Stimulated activated CD4-positive, alpha-beta T cell treated with anti-CD3 and anti-CD28 coated beads, Interleukin-4, amount 100 ng/mL, for 4 hours (primary cell): ENCODE measurements around the gene NR2F6.
A peak's percentile ranks its signal among the peaks of the same experiment; 100 is the strongest.
"Not testable (repeated sequence)": the region's sequence is repeated elsewhere in the genome, so short reads cannot be mapped to it uniquely, and the experiment has no call there.

Experiments used
- DNase-seq, 2 experiments: peaks; one replicate each; pipeline ENCODE4 v3.0.0-alpha.2; 2020

Gene NR2F6

DNA sequence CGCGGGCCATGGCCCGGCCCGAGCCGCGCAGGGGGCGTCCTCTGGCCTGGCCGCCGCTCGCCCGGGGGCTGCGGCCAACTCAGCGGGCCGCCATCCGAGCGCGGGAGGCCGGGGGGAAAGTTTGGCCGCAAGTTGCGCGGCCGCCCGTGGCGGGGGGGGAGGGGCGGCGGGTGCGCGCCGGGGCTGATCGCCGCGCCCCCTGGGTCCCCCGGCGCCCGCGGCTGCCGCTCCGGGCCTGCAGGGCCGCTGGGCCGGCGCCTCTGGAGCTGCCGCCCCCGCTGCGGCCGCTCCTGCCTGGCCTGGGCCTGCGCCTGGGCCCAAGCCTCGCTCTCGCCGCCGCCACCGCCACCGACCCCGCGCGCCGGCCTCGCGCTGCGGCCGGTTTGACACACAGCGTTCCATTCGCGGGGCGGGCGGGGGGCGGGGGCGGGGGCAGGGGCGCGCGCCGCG, at the start of gene NR2F6:
Gene NR2F6, minus strand, starts transcription at position 385 of the 450 bp plus-strand sequence. CDS start 699 bp downstream, outside the sequence.
- no peak for DNase-seq

DNA sequence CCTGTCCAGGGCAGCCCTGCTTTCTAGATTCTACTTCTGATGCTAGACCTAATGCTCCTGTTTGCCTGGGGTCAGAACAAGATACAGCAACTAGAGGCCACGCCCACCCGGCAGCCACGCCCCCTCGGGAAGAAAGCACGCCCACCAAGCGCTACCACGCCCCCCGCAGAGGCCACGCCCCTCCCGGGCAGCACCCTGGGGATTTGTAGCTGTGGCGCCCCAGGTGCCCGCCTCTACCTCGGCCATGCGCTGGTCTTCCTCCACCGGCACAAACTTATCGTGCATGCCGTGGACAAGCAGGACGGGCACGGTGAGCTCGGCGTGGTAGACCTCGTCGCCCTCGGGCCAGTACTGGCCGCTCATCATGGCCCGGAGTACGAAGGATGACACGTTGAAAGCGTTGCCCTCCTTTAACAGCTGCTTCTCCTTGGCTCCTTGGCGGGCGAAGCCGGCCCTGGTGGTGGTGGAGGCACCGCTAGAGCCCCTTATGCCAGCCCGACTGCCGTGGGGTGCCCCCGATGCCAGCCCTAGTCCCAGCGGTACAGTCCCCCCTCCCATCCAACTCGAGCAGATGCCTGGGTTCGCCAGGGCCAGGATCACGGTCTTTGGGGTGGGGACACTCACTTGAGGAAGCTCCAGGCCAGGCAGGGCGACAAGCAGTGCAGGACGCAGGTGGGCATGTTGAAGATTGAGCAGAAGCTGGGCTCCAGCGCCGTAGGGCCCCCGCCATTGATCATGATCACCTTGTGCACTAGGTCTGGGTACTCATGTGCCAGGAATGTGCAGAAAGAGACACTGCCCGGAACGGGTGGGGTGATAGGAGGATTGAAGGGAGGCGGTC, 48.6 kb upstream of the NR2F6 start:
- peak; percentile 21 to 44 for DNase-seq

DNA sequence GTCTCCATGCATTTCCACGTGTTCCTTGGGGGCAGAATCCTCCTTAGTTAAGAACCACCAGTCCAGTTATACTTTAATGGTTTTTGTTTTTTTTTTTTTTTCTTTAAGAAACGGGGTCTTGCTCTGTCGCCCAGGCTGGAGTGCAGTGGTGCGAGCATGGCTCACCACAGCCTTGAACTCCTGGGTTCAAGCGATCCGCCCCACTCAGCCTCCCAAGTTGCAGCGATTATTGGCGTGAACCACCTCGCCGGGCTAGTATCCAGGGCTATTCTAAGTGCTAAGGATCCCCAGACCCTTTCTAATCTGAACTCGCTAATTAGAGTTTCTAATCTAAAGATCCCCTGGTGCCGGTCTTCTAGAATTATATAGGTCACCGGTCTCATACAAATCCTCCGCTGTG, 47.9 kb upstream of the NR2F6 start:
- DNase-seq = no peak

DNA sequence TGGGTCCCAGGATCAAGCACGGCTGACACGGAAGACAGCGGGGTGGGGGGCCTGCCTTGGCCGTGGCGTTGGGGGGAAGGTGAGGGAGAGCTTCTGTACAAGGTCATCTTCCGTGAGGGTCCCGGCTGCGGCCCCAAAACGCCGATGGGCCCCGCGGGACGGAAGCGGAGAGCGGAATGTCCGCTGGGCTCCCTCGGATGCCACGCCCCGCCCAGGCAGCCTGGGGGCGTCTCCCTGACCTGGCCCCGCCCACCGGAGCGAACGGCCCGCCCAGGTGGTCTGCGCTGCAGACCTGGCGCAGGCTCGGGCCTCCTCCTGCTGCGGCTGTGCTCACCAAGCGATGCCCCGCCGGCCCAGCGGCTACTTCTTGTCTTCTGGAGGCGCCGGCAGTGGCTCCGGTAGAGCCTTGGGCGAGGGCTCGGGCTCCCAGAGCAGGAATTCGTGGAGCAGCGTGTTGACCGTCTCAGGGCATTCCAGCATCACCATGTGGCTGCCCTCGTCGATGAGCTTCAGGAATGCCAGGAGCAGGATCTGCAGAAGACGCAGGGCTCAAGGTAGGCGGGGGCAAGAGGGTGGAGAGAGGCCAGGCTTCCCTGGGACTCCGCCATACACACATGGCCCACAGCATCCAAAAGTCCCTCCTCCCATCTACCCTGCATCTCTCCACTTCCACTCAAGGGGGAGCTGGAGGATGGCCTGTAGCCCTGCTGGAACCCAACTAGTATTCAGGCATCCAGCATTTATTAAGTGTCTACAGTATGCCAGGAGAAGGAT, 46.8 kb upstream of the NR2F6 start:
- peak; percentile 75 to 82 for DNase-seq

DNA sequence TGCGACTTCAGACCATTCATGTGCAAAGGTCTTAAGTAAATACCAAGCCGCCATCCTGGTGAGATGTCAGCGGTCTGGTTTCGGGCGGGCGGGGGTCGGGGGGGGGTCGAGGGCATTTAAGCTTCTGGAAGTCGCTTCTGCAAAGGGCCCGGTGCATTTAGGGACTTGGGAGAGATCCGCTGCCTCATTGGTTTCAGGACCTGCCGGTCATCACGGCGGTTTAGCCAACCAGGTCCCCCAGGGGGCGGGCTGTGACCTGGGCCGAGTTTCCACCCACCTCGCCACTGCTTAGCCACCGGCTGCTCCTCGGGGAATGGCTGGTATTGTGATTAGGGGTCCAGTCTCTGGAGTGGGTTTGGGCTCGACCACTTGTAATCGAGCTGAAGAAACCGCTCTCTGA, 43.8 kb upstream of the NR2F6 start:
- DNase-seq = peak in 1 of 2 experiments; percentile 44

DNA sequence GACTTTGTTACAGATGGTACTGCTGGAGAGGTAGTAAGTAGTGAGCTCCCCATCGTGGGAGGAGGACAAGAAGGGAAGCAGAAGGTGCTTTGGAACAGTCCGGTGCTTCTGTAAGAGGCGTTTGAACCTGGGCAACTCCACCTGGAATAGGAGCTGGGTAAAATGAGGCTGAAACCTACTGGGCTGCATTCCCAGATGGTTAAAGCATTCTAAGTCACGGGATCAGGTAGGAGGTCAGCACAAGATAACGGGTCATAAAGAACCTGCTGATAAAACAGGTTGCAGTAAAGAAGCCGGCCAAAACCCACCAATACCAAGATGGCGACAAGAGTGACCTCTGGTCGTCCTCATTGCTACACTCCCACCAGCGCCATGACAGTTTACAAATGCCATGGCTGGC, 41.0 kb upstream of the NR2F6 start:
- no peak for DNase-seq

DNA sequence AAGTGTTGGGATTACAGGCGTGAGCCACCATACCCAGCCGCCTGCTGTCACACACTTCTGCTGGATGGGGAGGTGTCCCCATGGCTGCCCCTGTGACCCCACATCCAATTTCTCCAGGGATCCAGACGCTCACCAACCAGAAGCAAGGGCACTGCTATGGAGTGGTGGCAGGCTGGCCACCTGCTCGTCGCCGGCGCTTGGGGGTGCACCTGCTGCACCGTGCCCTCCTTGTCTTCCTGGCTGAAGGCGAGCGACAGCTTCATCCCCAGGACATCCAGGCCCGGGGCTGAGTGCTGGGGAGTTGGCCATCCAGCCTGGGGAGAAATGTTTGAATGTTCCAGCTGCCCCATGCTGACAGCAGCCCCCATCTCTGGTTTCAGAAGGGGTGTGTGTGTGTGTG, 40.5 kb upstream of the NR2F6 start:
- no peak for DNase-seq

DNA sequence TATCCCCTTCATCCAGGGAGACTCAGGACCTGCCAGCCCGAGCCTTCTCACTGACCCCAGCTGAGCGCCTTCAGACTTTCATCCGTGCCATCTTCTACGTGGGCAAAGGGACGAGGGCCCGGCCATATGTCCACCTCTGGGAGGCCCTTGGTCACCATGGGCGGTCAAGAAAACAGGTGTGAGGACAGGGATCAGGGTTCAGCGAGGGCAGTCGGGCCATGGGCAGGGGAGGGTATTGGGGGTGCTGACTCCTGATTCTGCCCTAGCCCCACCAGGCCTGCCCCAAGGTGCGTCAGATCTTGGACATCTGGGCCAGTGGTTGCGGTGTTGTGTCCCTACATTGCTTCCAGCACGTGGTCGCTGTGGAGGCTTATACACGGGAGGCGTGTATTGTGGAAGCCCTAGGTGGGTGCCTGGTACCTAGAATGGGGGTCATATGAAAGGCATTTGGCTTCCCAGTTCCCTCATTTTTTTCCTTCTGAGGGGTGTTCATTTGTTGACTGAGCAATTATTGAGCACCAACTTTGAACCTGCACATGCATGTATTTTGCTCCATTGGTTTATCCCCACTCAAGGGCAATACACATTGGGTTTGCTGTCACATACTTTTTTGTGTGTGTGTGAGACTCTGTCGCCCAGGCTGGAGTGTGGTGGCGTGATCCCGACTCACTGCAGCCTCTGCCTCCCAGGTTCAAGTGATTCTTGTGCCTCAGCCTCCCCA, 39.9 kb upstream of the NR2F6 start:
- no peak for DNase-seq

DNA sequence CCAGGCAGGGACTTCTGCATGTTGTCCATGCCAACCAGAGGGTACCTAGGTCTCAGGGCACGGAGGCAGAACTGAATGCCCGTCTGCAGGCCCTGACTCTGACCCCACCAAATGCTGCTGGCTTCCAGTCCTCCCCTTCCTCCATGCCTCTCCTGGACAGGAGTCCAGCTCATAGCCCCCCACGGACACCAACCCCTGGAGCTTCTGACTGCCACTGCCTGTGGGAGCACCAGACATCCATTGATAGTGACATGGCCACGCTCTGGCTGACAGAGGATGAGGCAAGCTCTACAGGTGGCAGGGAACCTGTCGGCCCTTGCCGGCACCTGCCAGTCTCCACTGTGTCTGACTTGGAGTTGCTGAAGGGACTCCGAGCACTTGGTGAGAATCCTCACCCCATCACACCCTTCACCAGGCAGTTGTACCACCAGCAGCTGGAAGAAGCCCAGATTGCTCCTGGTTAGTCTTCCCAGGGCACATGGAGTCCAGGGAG, 37.8 kb upstream of the NR2F6 start:
- no peak for DNase-seq

DNA sequence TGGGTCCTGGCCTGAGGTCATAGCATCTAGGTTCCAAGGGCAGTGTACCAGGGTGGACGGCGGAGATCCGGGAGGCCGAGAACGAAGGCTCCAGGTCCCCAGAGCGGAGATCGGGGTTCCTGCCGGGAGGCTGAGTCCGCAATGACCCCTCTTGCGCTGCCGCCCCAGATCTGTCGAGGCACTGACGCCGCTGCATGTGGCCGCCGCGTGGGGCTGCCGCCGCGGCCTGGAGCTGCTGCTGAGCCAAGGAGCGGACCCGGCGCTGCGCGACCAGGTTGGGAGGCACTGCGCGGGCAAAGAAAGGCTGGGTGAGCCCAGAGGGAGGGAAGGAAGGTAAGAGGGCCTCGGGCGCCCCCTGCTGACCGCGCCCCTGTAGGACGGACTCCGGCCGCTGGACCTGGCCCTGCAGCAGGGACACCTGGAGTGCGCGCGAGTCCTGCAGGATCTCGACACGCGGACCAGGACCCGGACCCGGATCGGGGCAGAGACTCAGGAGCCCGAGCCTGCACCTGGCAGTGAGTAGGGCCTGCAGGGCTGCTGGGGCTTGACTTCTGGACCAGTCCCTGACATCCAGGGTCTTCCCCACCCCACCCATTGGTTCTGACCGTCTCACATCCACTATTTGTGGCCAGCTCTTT, 36.9 kb upstream of the NR2F6 start:
- peak; percentile 69 to 79 for DNase-seq

DNA sequence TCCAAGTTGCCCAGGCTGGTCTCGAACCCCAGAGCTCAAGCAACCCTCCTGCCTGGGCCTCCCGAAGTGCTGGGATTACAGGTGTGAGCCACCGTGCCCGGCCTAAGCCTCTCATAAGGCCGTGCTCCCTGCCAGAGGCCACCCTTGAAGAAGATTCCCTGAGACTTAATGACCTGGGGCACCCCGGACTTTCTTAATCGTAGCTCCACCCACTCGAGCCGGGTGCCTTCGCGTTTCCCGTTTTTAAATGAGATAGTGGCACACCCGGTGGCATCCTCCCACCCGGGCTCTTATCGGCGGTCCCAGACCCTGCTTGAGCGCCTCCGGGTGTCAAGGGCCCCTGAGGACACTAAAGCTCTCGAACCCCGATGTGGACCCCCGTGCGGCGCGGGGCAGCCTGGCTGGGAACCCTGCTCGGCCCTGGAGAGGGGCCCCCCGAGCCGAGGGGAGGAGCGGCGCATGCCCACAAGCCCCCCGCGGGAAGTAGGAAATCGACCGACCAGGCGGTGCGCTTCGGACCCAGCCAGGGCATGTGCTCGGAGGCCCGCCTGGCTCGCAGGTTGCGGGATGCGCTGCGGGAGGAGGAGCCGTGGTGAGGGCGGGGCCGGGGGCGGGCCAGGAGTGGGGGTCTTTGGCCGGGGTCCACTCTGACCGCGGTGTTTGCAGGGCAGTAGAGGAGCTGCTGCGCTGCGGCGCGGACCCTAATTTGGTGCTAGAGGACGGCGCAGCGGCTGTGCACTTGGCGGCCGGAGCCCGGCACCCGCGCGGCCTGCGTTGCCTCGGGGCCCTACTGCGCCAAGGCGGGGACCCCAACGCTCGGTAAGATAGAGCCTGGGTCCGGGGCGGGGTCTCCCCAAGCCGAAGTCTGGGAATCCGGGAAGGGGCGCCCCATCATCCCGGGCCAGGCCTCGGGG, 35.9 kb upstream of the NR2F6 start, which contains the start of gene ANKLE1:
Gene ANKLE1, plus strand, starts transcription at position 511 of the 914 bp plus-strand sequence. Its CDS starts 20 bp downstream, at position 531.
- peak in 1 of 2 experiments; percentile 48 for DNase-seq

DNA sequence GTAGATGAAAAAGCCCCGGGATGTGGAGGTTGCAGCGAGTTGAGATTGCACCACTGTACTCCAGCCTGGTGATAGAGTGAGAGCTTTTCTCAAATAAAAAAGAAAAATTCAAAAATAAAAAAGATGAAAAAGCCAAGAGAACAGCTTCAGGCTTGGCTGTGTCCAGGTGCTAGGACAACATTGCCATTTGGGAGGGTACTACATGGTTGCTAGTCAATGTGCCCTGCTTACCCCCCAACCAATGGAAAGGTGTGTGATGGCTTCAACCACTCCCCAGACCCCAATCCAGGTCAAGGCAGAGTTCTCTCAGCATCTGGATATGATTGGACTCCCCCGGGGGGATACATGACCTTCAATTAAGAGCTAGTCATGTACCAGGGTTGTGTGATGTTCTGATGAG, 33.7 kb upstream of the NR2F6 start:
- no peak for DNase-seq

DNA sequence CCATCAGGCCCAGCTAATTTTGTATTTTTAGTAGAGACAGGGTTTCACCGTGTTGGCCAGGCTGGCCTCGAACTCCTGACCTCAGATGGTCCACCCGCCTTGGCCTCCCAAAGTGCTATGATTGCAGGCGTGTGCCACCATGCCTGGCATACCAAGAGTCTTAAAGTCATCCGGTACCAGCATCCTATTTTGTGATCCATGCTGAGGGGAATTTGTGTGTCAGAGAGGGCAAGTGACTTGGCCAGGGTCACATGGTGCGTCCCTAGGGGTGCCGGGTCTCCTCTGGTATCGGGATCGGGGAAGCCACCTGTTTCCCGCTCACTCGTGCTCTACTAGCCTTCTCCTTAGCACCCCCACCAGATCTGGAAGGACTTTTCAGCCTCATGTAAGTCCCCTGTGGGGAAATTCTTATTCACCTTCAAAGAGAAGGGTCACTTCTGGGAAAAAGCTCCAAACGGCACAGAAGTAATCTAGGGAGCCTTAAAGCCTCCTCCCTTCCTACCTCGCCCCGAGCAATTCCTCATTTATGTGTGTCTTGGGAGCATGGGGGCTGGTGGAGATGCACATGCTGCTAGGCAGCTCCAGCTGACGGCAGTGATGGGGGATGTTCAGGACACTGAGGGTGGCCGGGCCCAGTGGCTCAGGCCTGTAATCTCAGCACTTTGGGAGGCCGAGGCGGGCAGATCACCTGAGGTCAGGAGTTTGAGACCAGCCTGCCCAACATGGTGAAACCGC, 29.9 kb upstream of the NR2F6 start:
- DNase-seq = no peak

DNA sequence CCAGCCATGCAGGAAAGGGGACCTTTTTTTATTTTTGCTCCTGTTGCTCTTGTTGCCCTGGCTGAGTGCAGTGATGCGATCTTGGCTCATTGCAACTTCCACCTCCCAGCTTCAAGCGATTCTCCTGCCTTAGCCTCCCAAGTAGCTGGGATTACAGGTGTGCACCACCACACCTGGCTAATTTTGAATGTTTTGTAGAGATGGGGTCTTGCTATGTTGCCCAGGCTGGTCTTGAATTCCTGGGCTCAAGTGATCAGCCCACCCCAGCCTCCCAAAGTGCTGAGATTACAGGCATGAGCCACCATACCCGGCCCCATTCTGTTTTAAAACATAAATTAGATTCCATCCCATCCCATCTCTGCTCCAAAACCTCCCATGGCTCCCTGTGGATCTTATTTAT, 29.2 kb upstream of the NR2F6 start:
- not testable (repeated sequence) for DNase-seq

DNA sequence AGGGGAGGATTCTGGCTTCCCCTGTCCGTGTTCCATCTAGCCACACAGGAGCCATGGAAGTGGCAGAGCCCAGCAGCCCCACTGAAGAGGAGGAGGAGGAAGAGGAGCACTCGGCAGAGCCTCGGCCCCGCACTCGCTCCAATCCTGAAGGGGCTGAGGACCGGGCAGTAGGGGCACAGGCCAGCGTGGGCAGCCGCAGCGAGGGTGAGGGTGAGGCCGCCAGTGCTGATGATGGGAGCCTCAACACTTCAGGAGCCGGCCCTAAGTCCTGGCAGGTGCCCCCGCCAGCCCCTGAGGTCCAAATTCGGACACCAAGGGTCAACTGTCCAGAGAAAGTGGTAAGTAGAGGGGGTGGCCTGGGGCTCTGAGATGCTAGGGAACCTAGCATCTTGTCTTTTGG, 23.0 kb upstream of the NR2F6 start:
- no peak for DNase-seq

DNA sequence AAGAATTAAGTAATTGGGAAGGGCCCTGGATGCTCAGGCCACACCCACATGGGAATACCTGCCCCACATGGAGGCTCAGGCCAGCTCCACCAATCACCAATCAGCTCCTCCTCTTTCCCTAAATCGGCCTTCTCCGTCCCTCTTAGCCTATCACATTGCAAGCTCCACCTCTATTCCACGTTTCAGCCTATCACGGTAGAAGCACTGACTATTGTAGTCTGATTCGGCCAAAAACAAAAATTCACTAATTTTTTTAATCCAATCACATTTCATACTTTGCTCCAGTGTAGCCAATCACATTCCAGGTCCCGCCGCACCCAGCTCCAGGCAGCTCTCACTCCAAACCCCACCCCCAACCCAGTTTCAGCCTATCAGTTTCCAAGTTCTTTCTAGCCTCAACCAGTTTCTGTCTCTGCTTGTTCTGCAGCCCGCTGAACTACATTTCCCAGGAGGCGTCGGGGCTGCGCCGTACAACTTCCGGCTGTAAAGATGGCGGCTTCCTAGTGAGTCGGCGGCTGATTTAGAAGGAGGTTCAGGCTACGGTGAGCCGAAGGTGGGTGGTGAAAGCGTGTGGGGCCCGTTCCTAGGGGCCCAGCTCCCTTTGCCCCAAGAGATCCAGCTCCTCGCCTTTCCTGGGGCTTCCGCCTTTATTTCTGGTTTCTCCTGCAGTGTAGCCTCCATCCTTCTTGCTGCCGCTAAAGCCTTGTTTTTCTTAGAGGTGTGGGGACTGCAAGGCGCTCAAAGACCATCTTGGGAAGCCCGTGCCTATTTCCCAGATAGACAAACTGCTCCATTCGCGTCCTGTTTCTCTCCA, 21.5 kb upstream of the NR2F6 start, which contains the start of gene BABAM1:
Gene BABAM1, plus strand, starts transcription at position 469 of the 814 bp plus-strand sequence. CDS start 1,364 bp downstream, outside the sequence.
- peak; percentile 83 to 95 for DNase-seq

DNA sequence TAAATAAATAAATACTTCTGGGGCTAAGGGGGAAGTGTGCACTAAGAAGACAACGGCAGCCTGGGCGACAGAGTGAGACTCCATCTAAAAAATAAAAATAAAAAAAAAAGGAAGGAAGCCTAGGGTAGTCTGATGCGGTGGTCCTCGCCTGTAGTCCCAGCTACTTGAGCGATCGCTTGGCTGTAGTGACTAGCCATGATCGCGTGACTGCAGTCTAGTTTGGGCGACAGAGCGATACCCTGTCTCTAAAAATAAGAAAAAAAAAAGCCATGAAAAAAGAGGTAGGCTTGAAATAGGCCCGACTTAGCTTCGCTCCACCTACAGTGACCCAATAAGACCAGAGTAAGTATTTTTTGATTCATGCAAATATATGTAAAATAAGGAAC, 20.9 kb upstream of the NR2F6 start:
- no peak for DNase-seq

DNA sequence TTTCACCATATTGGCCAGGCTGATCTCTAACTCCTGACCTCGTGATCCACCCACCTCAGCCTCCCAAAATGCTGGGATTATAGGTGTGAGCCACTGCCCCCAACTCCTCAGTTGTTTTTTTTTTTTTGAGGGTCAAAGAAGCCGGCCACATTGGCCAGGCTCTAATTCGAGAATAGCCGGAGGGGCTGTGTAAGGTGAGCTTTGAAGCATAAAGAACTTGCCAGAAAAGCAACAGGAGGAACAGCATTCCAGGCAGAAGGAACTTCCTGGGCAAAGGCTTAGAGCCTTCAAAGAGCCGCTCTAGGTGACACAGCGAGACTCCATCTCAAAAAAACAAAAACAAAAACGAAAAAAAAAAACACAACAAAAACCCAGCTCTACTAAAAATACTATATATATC, 20.3 kb upstream of the NR2F6 start:
- no peak for DNase-seq

DNA sequence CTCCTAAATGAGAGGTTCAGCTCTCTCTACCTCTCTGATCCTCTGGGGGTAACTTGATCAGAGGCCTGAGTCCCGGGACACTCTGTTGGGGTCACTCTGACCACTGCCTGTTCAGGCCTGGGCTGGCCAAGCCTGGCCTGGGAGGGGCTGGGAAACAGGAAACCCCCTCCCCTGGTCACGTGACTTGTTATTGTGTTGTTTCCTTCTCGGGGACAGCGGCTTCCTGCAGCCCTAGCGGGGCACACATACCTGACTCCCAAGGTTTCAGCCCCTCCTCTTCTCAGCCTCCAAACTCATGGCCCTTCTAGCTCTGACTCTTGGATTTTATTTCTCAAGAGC, 18.9 kb upstream of the NR2F6 start, which contains the start of gene USHBP1:
Gene USHBP1, minus strand, starts transcription at position 105 of the 339 bp plus-strand sequence. CDS start 446 bp downstream, outside the sequence.
- no peak for DNase-seq
